ENCODE measurements around the gene EPS8.

EPS8 gene

GRCh38 chr12:15717940-15718567 lies 71.1 kb downstream of the EPS8 start:
- Histone ChIP-seq H3K27ac (ENCODE audit: low read length) (no peak overlapping the region), H3K36me3 (ENCODE audit: control insufficient read depth in 2 of 2, insufficient read depth in 2 of 2, low read length in 2 of 2) (no peaks in the 10 kb centered on the region), H3K9me3 (ENCODE audit: control insufficient read depth in 2 of 2, low read length in 2 of 2) (no peaks in the 10 kb centered on the region), H3K4me1 (ENCODE audit: control insufficient read depth, insufficient read depth, low read length) (no peaks in the 10 kb centered on the region), H3K4me3 (ENCODE audit: low read length in 2 of 2) (no peak overlapping the region), H3K9ac (ENCODE audit: low read length in 2 of 2) (no peak overlapping the region), H3K27me3 (ENCODE audit: control insufficient read depth in 1 of 2, insufficient read depth in 2 of 2, low read length in 2 of 2) (no peaks in the 10 kb centered on the region)

- Histone ChIP-seq H3K36me3 (ENCODE audit: control insufficient read depth in 2 of 2, insufficient read depth in 2 of 2, low read length in 2 of 2) (no peaks in the 10 kb centered on the region), H3K9ac (ENCODE audit: low read length in 2 of 2) (no peak overlapping the region), H3K4me1 (ENCODE audit: control insufficient read depth, insufficient read depth, low read length) (no peaks in the 10 kb centered on the region), H3K9me3 (ENCODE audit: control insufficient read depth in 2 of 2, low read length in 2 of 2) (no peaks in the 10 kb centered on the region), H3K27ac (ENCODE audit: low read length) (no peak overlapping the region), H3K4me3 (ENCODE audit: low read length in 2 of 2) (peak overlapping the region in 1 of 2 donors; percentile 14), H3K27me3 (ENCODE audit: control insufficient read depth in 1 of 2, insufficient read depth in 2 of 2, low read length in 2 of 2) (no peaks in the 10 kb centered on the region)
Measured at GRCh38 chr12:15716581-15716980, 72.6 kb downstream of the EPS8 start.

GRCh38 chr12:15714256-15714655 lies 74.9 kb downstream of the EPS8 start:
- Histone ChIP-seq H3K9ac (ENCODE audit: low read length in 2 of 2) (no peak overlapping the region), H3K4me3 (ENCODE audit: low read length in 2 of 2) (no peak overlapping the region), H3K27ac (ENCODE audit: low read length) (no peak overlapping the region), H3K9me3 (ENCODE audit: control insufficient read depth in 2 of 2, low read length in 2 of 2) (no peaks in the 10 kb centered on the region), H3K4me1 (ENCODE audit: control insufficient read depth, insufficient read depth, low read length) (no peaks in the 10 kb centered on the region), H3K36me3 (ENCODE audit: control insufficient read depth in 2 of 2, insufficient read depth in 2 of 2, low read length in 2 of 2) (no peaks in the 10 kb centered on the region), H3K27me3 (ENCODE audit: control insufficient read depth in 1 of 2, insufficient read depth in 2 of 2, low read length in 2 of 2) (no peaks in the 10 kb centered on the region)

GRCh38 chr12:15712823-15713660 lies 76.1 kb downstream of the EPS8 start:
- peak overlapping the region in 1 of 2 donors; percentile 4 for H3K4me3 ChIP-seq (ENCODE audit: low read length in 2 of 2)
- H3K36me3 ChIP-seq (ENCODE audit: control insufficient read depth in 2 of 2, insufficient read depth in 2 of 2, low read length in 2 of 2): no peaks in the 10 kb centered on the region
- no peaks in the 10 kb centered on the region for H3K9me3 ChIP-seq (ENCODE audit: control insufficient read depth in 2 of 2, low read length in 2 of 2)
- H3K27ac ChIP-seq (ENCODE audit: low read length): no peak overlapping the region
- no peaks in the 10 kb centered on the region for H3K27me3 ChIP-seq (ENCODE audit: control insufficient read depth in 1 of 2, insufficient read depth in 2 of 2, low read length in 2 of 2)
- H3K9ac ChIP-seq (ENCODE audit: low read length in 2 of 2): no peak overlapping the region
- no peaks in the 10 kb centered on the region for H3K4me1 ChIP-seq (ENCODE audit: control insufficient read depth, insufficient read depth, low read length)

- no peaks in the 10 kb centered on the region for H3K36me3 ChIP-seq (ENCODE audit: control insufficient read depth in 2 of 2, insufficient read depth in 2 of 2, low read length in 2 of 2)
- no peak overlapping the region for H3K9ac ChIP-seq (ENCODE audit: low read length in 2 of 2)
- H3K27me3 ChIP-seq (ENCODE audit: control insufficient read depth in 1 of 2, insufficient read depth in 2 of 2, low read length in 2 of 2): no peaks in the 10 kb centered on the region
- H3K9me3 ChIP-seq (ENCODE audit: control insufficient read depth in 2 of 2, low read length in 2 of 2): no peaks in the 10 kb centered on the region
- no peaks in the 10 kb centered on the region for H3K4me1 ChIP-seq (ENCODE audit: control insufficient read depth, insufficient read depth, low read length)
- H3K27ac ChIP-seq (ENCODE audit: low read length): no peak overlapping the region
- H3K4me3 ChIP-seq (ENCODE audit: low read length in 2 of 2): no peak overlapping the region
Measured at GRCh38 chr12:15712160-15712559, 77.0 kb downstream of the EPS8 start.

- no peak overlapping the region for H3K9ac ChIP-seq (ENCODE audit: low read length in 2 of 2)
- H3K27me3 ChIP-seq (ENCODE audit: control insufficient read depth in 1 of 2, insufficient read depth in 2 of 2, low read length in 2 of 2): no peaks in the 10 kb centered on the region
- no peaks in the 10 kb centered on the region for H3K36me3 ChIP-seq (ENCODE audit: control insufficient read depth in 2 of 2, insufficient read depth in 2 of 2, low read length in 2 of 2)
- no peaks in the 10 kb centered on the region for H3K4me1 ChIP-seq (ENCODE audit: control insufficient read depth, insufficient read depth, low read length)
- H3K4me3 ChIP-seq (ENCODE audit: low read length in 2 of 2): no peak overlapping the region
- no peak overlapping the region for H3K27ac ChIP-seq (ENCODE audit: low read length)
- no peaks in the 10 kb centered on the region for H3K9me3 ChIP-seq (ENCODE audit: control insufficient read depth in 2 of 2, low read length in 2 of 2)
Measured at GRCh38 chr12:15710860-15711510, 78.2 kb downstream of the EPS8 start.

- no peaks in the 10 kb centered on the region for H3K27me3 ChIP-seq (ENCODE audit: control insufficient read depth in 1 of 2, insufficient read depth in 2 of 2, low read length in 2 of 2)
- H3K9ac ChIP-seq (ENCODE audit: low read length in 2 of 2): no peak overlapping the region
- no peak overlapping the region for H3K4me3 ChIP-seq (ENCODE audit: low read length in 2 of 2)
- H3K36me3 ChIP-seq (ENCODE audit: control insufficient read depth in 2 of 2, insufficient read depth in 2 of 2, low read length in 2 of 2): no peaks in the 10 kb centered on the region
- H3K4me1 ChIP-seq (ENCODE audit: control insufficient read depth, insufficient read depth, low read length): no peaks in the 10 kb centered on the region
- no peak overlapping the region for H3K27ac ChIP-seq (ENCODE audit: low read length)
- H3K9me3 ChIP-seq (ENCODE audit: control insufficient read depth in 2 of 2, low read length in 2 of 2): no peaks in the 10 kb centered on the region
Measured at GRCh38 chr12:15709551-15709950, 79.6 kb downstream of the EPS8 start.

- Histone ChIP-seq H3K36me3 (ENCODE audit: control insufficient read depth in 2 of 2, insufficient read depth in 2 of 2, low read length in 2 of 2) (no peaks in the 10 kb centered on the region), H3K27ac (ENCODE audit: low read length) (no peak overlapping the region), H3K27me3 (ENCODE audit: control insufficient read depth in 1 of 2, insufficient read depth in 2 of 2, low read length in 2 of 2) (no peaks in the 10 kb centered on the region), H3K4me3 (ENCODE audit: low read length in 2 of 2) (no peak overlapping the region), H3K9me3 (ENCODE audit: control insufficient read depth in 2 of 2, low read length in 2 of 2) (no peaks in the 10 kb centered on the region), H3K9ac (ENCODE audit: low read length in 2 of 2) (no peak overlapping the region), H3K4me1 (ENCODE audit: control insufficient read depth, insufficient read depth, low read length) (no peaks in the 10 kb centered on the region)
Measured at GRCh38 chr12:15708396-15709076, 80.7 kb downstream of the EPS8 start.

- Histone ChIP-seq H3K4me1 (ENCODE audit: control insufficient read depth, insufficient read depth, low read length) (no peaks in the 10 kb centered on the region), H3K4me3 (ENCODE audit: low read length in 2 of 2) (no peak overlapping the region), H3K9ac (ENCODE audit: low read length in 2 of 2) (no peak overlapping the region), H3K27ac (ENCODE audit: low read length) (no peak overlapping the region), H3K27me3 (ENCODE audit: control insufficient read depth in 1 of 2, insufficient read depth in 2 of 2, low read length in 2 of 2) (no peaks in the 10 kb centered on the region), H3K36me3 (ENCODE audit: control insufficient read depth in 2 of 2, insufficient read depth in 2 of 2, low read length in 2 of 2) (no peaks in the 10 kb centered on the region), H3K9me3 (ENCODE audit: control insufficient read depth in 2 of 2, low read length in 2 of 2) (no peaks in the 10 kb centered on the region)
Measured at GRCh38 chr12:15707516-15708199, 81.5 kb downstream of the EPS8 start.

GRCh38 chr12:15706010-15706676 lies 83.0 kb downstream of the EPS8 start:
- no peaks in the 10 kb centered on the region for H3K9me3 ChIP-seq (ENCODE audit: control insufficient read depth in 2 of 2, low read length in 2 of 2)
- H3K4me1 ChIP-seq (ENCODE audit: control insufficient read depth, insufficient read depth, low read length): peaks cover 4% of the 10 kb centered on the region
- H3K9ac ChIP-seq (ENCODE audit: low read length in 2 of 2): no peak overlapping the region
- H3K27ac ChIP-seq (ENCODE audit: low read length): no peak overlapping the region
- no peak overlapping the region for H3K4me3 ChIP-seq (ENCODE audit: low read length in 2 of 2)
- no peaks in the 10 kb centered on the region for H3K27me3 ChIP-seq (ENCODE audit: control insufficient read depth in 1 of 2, insufficient read depth in 2 of 2, low read length in 2 of 2)
- no peaks in the 10 kb centered on the region for H3K36me3 ChIP-seq (ENCODE audit: control insufficient read depth in 2 of 2, insufficient read depth in 2 of 2, low read length in 2 of 2)
